Mucosa of rectum (tissue), 2 donors: ENCODE results near the gene KIAA1217.

Experiments used
- H3K27ac ChIP-seq, 2 donors: one replicate each; pipeline ENCODE4 v1.7.0; 2013; ENCODE audit warnings: inconsistent platforms in 2 of 2, low read depth in 2 of 2, low read length in 2 of 2
- H3K27me3 ChIP-seq, 2 donors: one replicate each; pipeline ENCODE4 v1.7.0; 2013; ENCODE audit warnings: low read length in 2 of 2; ENCODE audit not compliant: control insufficient read depth in 2 of 2, insufficient read depth in 2 of 2
- H3K36me3 ChIP-seq, 2 donors: one replicate each; pipeline ENCODE4 v1.7.0; 2013; ENCODE audit warnings: low read length in 2 of 2; ENCODE audit not compliant: control insufficient read depth in 2 of 2, insufficient read depth in 2 of 2
- H3K4me1 ChIP-seq, 2 donors: one replicate each; pipeline ENCODE4 v1.7.0; 2013; ENCODE audit warnings: low read length in 2 of 2, mild to moderate bottlenecking in 1 of 2; ENCODE audit not compliant: control insufficient read depth in 2 of 2, insufficient read depth in 2 of 2
- H3K4me3 ChIP-seq, 2 donors: one replicate each; pipeline ENCODE4 v1.7.0; 2013; ENCODE audit warnings: low read length in 2 of 2
- H3K9ac ChIP-seq, 2 donors: one replicate each; pipeline ENCODE4 v1.7.0; 2013; ENCODE audit warnings: low read length in 2 of 2, low read depth in 1 of 2, mild to moderate bottlenecking in 1 of 2
- H3K9me3 ChIP-seq, 2 donors: one replicate each; pipeline ENCODE4 v1.7.0; 2013; ENCODE audit warnings: low read length in 2 of 2; ENCODE audit not compliant: control insufficient read depth in 2 of 2
- donor health status: healthy.
- donor health status: Normal muscosa, but diverticular disease.

KIAA1217 gene

GRCh38 chr10:24390746-24391145, 181.8 kb downstream of the KIAA1217 start:
- H3K9ac ChIP-seq: no peak overlapping the region
- no peaks in the 10 kb centered on the region for H3K27me3 ChIP-seq
- no peak overlapping the region for H3K4me3 ChIP-seq
- no peaks in the 10 kb centered on the region for H3K9me3 ChIP-seq
- no peaks in the 10 kb centered on the region for H3K36me3 ChIP-seq
- H3K4me1 ChIP-seq: no peaks in the 10 kb centered on the region
- H3K27ac ChIP-seq: no peak overlapping the region

- Histone ChIP-seq H3K4me1 (no peaks in the 10 kb centered on the region), H3K27ac (no peak overlapping the region)
Observed at GRCh38 chr10:24393201-24393600, 184.3 kb downstream of the KIAA1217 start.

DNA sequence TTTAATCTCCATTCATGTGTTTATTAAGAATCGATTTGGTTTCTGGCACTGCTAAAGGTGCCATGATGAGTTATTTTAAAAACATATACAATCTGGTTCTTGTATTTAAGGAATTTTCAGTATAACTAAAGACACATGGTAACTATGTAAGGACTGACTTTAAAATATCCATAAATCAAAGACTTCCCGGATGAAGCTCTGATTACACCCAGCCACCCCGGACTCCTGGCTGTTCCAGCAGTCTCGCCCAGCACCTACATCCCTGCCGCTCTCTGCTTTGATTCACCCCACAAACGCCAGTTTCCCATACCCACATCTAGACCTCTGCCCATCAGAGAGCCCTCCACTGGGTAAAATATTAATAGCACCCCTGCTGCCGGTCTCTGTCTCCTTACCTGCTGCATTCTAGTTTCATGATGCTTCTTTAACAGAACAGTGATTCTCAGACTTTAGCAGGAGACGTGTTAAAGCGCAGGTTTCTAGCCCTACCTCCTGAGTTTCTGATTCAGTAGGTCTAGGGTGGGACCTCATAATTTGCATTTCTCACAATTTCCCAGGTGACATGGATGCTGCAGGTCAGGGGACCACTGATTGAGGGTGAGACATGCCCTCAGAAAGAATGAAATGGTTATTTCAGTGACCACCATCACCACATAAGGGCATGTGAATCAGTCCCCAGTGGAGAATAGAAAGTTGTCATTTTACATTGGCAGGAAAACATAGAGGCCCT, 185.7 kb downstream of the KIAA1217 start:
- no peaks in the 10 kb centered on the region for H3K4me1 ChIP-seq
- H3K27ac ChIP-seq: no peak overlapping the region
- no peak overlapping the region for H3K4me3 ChIP-seq
- no peak overlapping the region for H3K9ac ChIP-seq
- H3K9me3 ChIP-seq: no peaks in the 10 kb centered on the region
- H3K36me3 ChIP-seq: no peaks in the 10 kb centered on the region
- no peaks in the 10 kb centered on the region for H3K27me3 ChIP-seq

More at GRCh38 chr10:24393201-24393600, 184.3 kb downstream of the KIAA1217 start:
- H3K36me3 ChIP-seq: no peaks in the 10 kb centered on the region
- H3K27me3 ChIP-seq: no peaks in the 10 kb centered on the region
- H3K9me3 ChIP-seq: no peaks in the 10 kb centered on the region
- no peak overlapping the region for H3K4me3 ChIP-seq
- no peak overlapping the region for H3K9ac ChIP-seq

DNA sequence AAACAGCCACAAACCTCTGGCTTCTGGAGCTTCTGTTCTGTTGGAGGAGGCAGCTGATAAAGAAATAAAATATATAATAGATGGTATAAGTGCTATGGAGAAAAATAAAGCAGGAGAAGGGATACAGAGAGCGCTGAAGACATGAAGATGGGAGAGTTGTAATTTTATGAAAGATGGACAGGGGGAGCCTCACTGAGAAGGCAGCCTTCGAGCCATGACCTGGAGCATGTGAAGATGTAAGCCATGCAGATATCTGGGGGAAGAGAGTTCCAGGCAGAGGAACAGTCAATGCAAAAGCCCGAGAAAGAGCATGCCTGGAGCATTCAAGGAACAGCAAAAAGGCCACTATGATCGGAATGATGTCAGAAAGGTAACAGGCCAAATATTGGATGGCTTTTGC, 187.5 kb downstream of the KIAA1217 start:
- no peaks in the 10 kb centered on the region for H3K27me3 ChIP-seq
- H3K36me3 ChIP-seq: no peaks in the 10 kb centered on the region
- no peak overlapping the region for H3K27ac ChIP-seq
- H3K9ac ChIP-seq: no peak overlapping the region
- H3K9me3 ChIP-seq: no peaks in the 10 kb centered on the region
- no peak overlapping the region for H3K4me3 ChIP-seq
- H3K4me1 ChIP-seq: no peaks in the 10 kb centered on the region

DNA sequence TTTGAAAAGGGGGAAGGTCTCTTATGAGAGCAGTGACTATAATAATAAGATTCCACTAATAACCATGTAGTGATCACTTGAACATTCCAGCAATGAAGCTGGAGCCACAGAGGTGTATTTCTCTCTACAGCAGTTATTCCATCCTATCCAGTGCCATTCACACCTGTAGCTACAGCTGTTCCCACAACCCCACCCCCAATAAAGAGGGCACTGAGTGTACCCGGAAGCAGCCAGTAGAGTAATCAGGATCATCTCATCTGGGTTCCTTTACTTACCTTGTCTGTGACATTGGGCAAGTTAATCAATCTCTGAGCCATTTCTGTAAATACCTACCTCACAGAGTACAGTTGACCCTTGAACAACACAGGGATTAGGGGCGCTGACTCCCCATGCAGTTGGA, 188.7 kb downstream of the KIAA1217 start:
- H3K27ac ChIP-seq: no peak overlapping the region

DNA sequence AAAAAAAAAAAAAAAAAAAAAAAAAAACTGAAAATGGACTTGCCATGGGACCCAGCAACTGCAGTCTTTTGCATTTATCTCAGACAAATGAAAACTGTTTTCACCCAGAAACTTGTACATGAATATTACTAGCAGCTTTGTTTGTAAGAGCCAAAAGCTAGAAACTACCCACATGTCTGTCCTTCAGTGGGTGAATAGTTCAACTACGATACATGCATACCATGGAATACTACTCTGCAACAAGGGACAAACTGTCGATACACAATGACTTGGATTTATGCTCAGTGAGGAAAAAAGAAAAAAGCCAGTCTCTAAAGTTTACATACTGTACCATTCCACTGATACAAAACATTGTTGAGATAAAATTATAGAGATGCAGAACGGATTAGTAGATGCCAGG, 195.6 kb downstream of the KIAA1217 start:
- H3K27ac ChIP-seq: no peak overlapping the region
- no peaks in the 10 kb centered on the region for H3K4me1 ChIP-seq
- no peak overlapping the region for H3K4me3 ChIP-seq
- H3K27me3 ChIP-seq: no peaks in the 10 kb centered on the region
- no peak overlapping the region for H3K9ac ChIP-seq
- no peaks in the 10 kb centered on the region for H3K36me3 ChIP-seq
- no peaks in the 10 kb centered on the region for H3K9me3 ChIP-seq

More for the DNA sequence above, 188.7 kb downstream of the KIAA1217 start:
- H3K4me3 ChIP-seq: no peak overlapping the region
- H3K9me3 ChIP-seq: no peaks in the 10 kb centered on the region
- no peak overlapping the region for H3K9ac ChIP-seq
- H3K27me3 ChIP-seq: no peaks in the 10 kb centered on the region
- no peaks in the 10 kb centered on the region for H3K4me1 ChIP-seq
- no peaks in the 10 kb centered on the region for H3K36me3 ChIP-seq

- Histone ChIP-seq H3K36me3 (no peaks in the 10 kb centered on the region), H3K4me1 (no peaks in the 10 kb centered on the region), H3K9me3 (no peaks in the 10 kb centered on the region), H3K27ac (no peak overlapping the region), H3K27me3 (no peaks in the 10 kb centered on the region), H3K4me3 (no peak overlapping the region), H3K9ac (no peak overlapping the region)
Observed at GRCh38 chr10:24405635-24406034, 196.7 kb downstream of the KIAA1217 start.

DNA sequence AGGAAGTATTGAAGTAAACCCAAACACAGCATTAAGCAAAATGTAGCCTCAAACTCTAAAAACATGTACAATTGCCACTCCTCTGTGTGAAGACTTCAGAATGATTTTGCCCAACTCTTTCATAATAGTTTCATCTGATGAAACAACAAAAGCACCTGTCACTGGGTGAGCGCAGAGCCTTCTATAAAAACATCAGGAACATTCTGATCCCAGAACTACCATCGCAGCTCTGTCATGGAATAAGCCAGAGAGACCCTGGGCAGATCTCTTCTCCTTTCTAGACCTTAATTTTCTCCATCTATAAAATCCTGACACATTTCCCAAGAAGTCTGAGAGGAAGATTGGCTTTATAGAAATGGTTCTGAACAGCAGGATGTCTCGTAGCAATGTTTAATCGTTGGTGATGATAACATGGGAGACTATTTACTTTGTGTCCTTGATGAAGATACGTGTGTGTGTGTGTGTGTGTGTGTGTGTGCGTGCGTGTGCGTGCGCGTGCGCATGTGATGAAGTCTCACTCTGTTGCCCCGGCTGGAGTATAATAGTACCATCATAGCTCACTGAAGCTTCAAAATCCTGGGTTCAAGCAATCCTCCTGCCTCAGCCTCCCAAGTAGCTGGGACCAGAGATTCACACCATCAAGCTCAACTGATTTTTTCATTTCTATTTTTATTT, 198.0 kb downstream of the KIAA1217 start:
- Histone ChIP-seq H3K9me3 (no peaks in the 10 kb centered on the region), H3K36me3 (no peaks in the 10 kb centered on the region), H3K27me3 (no peaks in the 10 kb centered on the region), H3K9ac (no peak overlapping the region), H3K4me1 (no peaks in the 10 kb centered on the region), H3K4me3 (no peak overlapping the region), H3K27ac (no peak overlapping the region)

DNA sequence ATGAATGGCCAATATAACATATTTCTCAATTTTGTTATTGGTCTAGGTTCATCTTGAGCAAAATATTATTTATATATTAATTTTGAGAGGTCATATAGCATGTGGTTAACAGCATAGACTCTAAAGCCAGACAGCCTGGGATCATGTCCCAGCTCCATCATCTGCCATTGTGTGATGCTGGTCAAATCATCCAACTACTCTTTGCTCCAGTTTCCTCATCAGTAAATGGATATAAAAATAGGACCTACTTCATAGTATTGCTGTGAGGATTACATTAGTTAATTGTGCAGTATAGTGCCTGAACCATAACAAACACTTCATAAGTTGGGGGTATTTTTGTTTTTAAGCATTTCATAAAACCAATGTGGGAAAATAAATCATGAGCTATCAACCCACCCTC, 199.0 kb downstream of the KIAA1217 start:
- Histone ChIP-seq H3K9ac (no peak overlapping the region), H3K27me3 (no peaks in the 10 kb centered on the region), H3K4me3 (no peak overlapping the region), H3K36me3 (no peaks in the 10 kb centered on the region), H3K9me3 (no peaks in the 10 kb centered on the region), H3K27ac (no peak overlapping the region), H3K4me1 (peaks cover 0 to 3% of the 10 kb centered on the region in 2 donors)

DNA sequence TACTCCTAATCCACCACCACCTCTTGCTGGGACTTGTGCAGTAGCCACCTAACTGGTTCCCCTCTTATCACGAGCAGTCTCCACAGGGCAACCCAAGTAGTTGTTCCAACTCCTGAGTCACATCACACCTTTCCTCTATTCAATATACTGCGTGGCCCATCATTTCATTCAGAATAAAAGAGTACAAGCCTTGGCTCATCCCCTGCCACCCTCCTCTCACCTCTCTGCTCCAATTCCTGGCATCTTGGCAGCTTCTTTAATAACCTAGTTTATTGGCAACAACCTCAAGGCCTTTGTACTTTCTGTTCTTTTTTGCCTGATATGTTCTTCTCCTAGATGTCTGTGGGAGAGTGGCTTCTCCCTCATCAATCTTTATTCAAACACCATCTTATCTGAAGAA, 199.4 kb downstream of the KIAA1217 start:
- no peak overlapping the region for H3K27ac ChIP-seq
- H3K36me3 ChIP-seq: no peaks in the 10 kb centered on the region
- H3K9ac ChIP-seq: no peak overlapping the region
- no peak overlapping the region for H3K4me3 ChIP-seq
- no peaks in the 10 kb centered on the region for H3K27me3 ChIP-seq
- H3K9me3 ChIP-seq: no peaks in the 10 kb centered on the region
- H3K4me1 ChIP-seq: peaks cover 0 to 3% of the 10 kb centered on the region in 2 donors
